T-cell (primary cell): ENCODE results near the gene GNB5. TPM values are rescaled to one million over a fixed set of nuclear protein-coding genes. Genes with fewer than 3 reads are reported as not detected.

Source experiments
- ATAC-seq, 4 experiments: fragments of 200-7000 bp in 3 of 4; fragments of 150-1000 bp in 1 of 4; cut with Tn5 transposase; replicated peaks in 1 of 4; 1 replicate in 3 of 4; 2 replicates in 1 of 4; pipeline ENCODE4 v1.10.0; 2021; ENCODE audit warnings: moderate library complexity in 3 of 4, mild to moderate bottlenecking in 2 of 4, moderate number of reproducible peaks in 1 of 4
- CTCF ChIA-PET, 2 donors: fragments of 300-600 bp; sonication (Branson Sonifier 250); formaldehyde crosslinking; loops; one replicate each; lab custom pipeline; 2022; ENCODE audit warnings: antibody characterized with exemption in 2 of 2; lab: Charles Lee
- POLR2A ChIA-PET, 2 donors: fragments of 300-600 bp; sonication (Branson Sonifier 250); formaldehyde crosslinking; loops; one replicate each; lab custom pipeline; 2022; ENCODE audit warnings: antibody characterized with exemption in 2 of 2; lab: Charles Lee
- DNase-seq, 35 experiments: peaks; one replicate each; pipeline versions ENCODE4 v3.0.0 to v3.0.0-alpha.2; 2013 to 2023
- H3K27ac ChIP-seq: one replicate; pipeline ENCODE4 v1.5.1; 2013; ENCODE audit warnings: low read length
- H3K27me3 ChIP-seq, 2 experiments: replicated peaks in 1 of 2; 1 replicate in 1 of 2; 2 replicates in 1 of 2; pipeline versions ENCODE4 v1.6.1 to v1.7.0; 2013; ENCODE audit warnings: low read length in 1 of 2, mixed read lengths in 1 of 2; ENCODE audit not compliant: control insufficient read depth in 2 of 2, insufficient read depth in 2 of 2; ENCODE audit errors: extremely low read depth in 1 of 2
- H3K36me3 ChIP-seq, 2 donors: 1 replicate in 1 of 2; 2 replicates in 1 of 2; pipeline versions ENCODE4 v1.6.1 to v1.7.0; 2013; ENCODE audit warnings: low read length in 1 of 2; ENCODE audit not compliant: control insufficient read depth in 2 of 2, insufficient read depth in 1 of 2; ENCODE audit errors: extremely low read depth in 1 of 2
- H3K4me1 ChIP-seq, 2 experiments: 1 replicate in 1 of 2; 2 replicates in 1 of 2; pipeline versions ENCODE4 v1.6.1 to v1.7.0; 2013; ENCODE audit warnings: low read length in 2 of 2, mixed read lengths in 1 of 2; ENCODE audit not compliant: insufficient read depth in 2 of 2, control insufficient read depth in 1 of 2; ENCODE audit errors: extremely low read depth in 1 of 2
- H3K4me3 ChIP-seq, 2 donors: 1 replicate in 1 of 2; 2 replicates in 1 of 2; pipeline versions ENCODE4 v1.5.1 to v1.7.0; 2013; ENCODE audit warnings: mild to moderate bottlenecking in 2 of 2, low read length in 1 of 2, moderate library complexity in 1 of 2; ENCODE audit not compliant: control insufficient read depth in 1 of 2; ENCODE audit errors: extremely low read depth in 1 of 2
- H3K9me3 ChIP-seq: 2 replicates; pipeline ENCODE4 v1.7.0; 2013
- H3K27ac Mint-ChIP-seq, 2 donors: one replicate each; pipeline ENCODE4 v1.8.0; 2020 to 2021; ENCODE audit warnings: mild to moderate bottlenecking in 2 of 2, mixed read lengths in 2 of 2
- H3K27me3 Mint-ChIP-seq, 2 donors: one replicate each; pipeline ENCODE4 v1.8.0; 2021 to 2022; ENCODE audit warnings: mixed read lengths in 2 of 2
- H3K36me3 Mint-ChIP-seq: one replicate; pipeline ENCODE4 v1.8.0; 2021; ENCODE audit warnings: mixed read lengths
- H3K4me1 Mint-ChIP-seq, 3 donors: one replicate each; pipeline ENCODE4 v1.8.0; 2020 to 2022; ENCODE audit warnings: mixed read lengths in 3 of 3, mild to moderate bottlenecking in 1 of 3
- H3K4me3 Mint-ChIP-seq, 3 donors: one replicate each; pipeline ENCODE4 v1.8.0; 2020 to 2022; ENCODE audit warnings: mild to moderate bottlenecking in 3 of 3, mixed read lengths in 3 of 3, moderate library complexity in 3 of 3
- H3K9me3 Mint-ChIP-seq, 3 donors: one replicate each; pipeline ENCODE4 v1.8.0; 2020 to 2022; ENCODE audit warnings: mixed read lengths in 3 of 3
- WGBS: methylation state at CpG from one replicate; pipeline ENCODE4 v1.1.5; 2013; ENCODE audit warnings: missing lambda C conversion rate; ENCODE audit not compliant: insufficient coverage; 5-methylcytosine and 5-hydroxymethylcytosine counted together
- total RNA-seq, 35 experiments: library from RNA in 6 of 35; stranded (reverse) in 6 of 35; fragments of 120-200 nt in 1 of 35; gene quantifications; one replicate each; pipeline versions ENCODE4 v1.2.1 to v1.2.4 and lab custom pipeline; 2013 to 2026

The GNB5 gene
- total RNA-seq, 5 donors from 2014 or later (not counting 1 experiment from before 2014, with no cell fraction given) = 39.7 to 74.4 (median 54.7) TPM

- ChIA-PET POLR2A (interaction anchor here in 1 of 2 donors (0.5 to 1.6 kb wide), 2 partner anchors 21 to 30 kb away, joined by 4 to 9 read pairs; no protein-coding TSS in a partner anchor), CTCF (interaction anchor here (0.5 to 1.3 kb wide), 4 partner anchors 22 to 70 kb away, joined by 3 to 5 read pairs (median 4); no protein-coding TSS in a partner anchor)
- no peak for DNase-seq
- Mint-ChIP-seq H3K4me3 (no peak overlapping the region), H3K4me1 (peaks cover 4 to 20% (median 4%) of the 10 kb centered on the region in 3 donors), H3K27me3 (no peaks in the 10 kb centered on the region), H3K27ac (no peak overlapping the region), H3K9me3 (no peaks in the 10 kb centered on the region), H3K36me3 (peaks cover 44% of the 10 kb centered on the region)
- WGBS = 97% methylated on average over 5 of the region's 10 CpGs
- ATAC-seq = no peak
- peaks cover 19 to 42% of the 10 kb centered on the region in 2 donors for H3K36me3 ChIP-seq
- H3K4me1 ChIP-seq = no peaks in the 10 kb centered on the region
- H3K27ac ChIP-seq = no peak overlapping the region
- H3K9me3 ChIP-seq = no peaks in the 10 kb centered on the region
- no peaks in the 10 kb centered on the region for H3K27me3 ChIP-seq
- H3K4me3 ChIP-seq = no peak overlapping the region
Observed at GRCh38 chr15:52158084-52158765, 33.0 kb downstream of the GNB5 start.

GRCh38 chr15:52155878-52156277 lies 35.3 kb downstream of the GNB5 start:
- H3K27ac Mint-ChIP-seq = no peak overlapping the region
- H3K36me3 Mint-ChIP-seq = peaks cover 44% of the 10 kb centered on the region
- H3K27ac ChIP-seq = no peak overlapping the region
- H3K4me1 Mint-ChIP-seq = peaks cover 4 to 20% (median 4%) of the 10 kb centered on the region in 3 donors
- H3K9me3 Mint-ChIP-seq = no peaks in the 10 kb centered on the region
- H3K9me3 ChIP-seq = no peaks in the 10 kb centered on the region
- peaks cover 8 to 40% of the 10 kb centered on the region in 2 donors for H3K36me3 ChIP-seq
- ChIA-PET POLR2A (interaction anchor here in 1 of 2 donors (1.9 kb wide), 1 partner anchor 24 kb away, joined by 6 read pairs; no protein-coding TSS in a partner anchor), CTCF (interaction anchor here in 1 of 2 donors (0.6 kb wide), 1 partner anchor 1810 kb away, joined by 5 read pairs; no protein-coding TSS in a partner anchor)
- no peaks in the 10 kb centered on the region for H3K27me3 Mint-ChIP-seq
- no peak overlapping the region for H3K4me3 ChIP-seq
- WGBS = no CpG with 5 or more reads among the region's 2 CpGs
- no peaks in the 10 kb centered on the region for H3K4me1 ChIP-seq
- no peaks in the 10 kb centered on the region for H3K27me3 ChIP-seq
- DNase-seq = no peak
- ATAC-seq = no peak
- H3K4me3 Mint-ChIP-seq = no peak overlapping the region

GRCh38 chr15:52154896-52155865 lies 36.0 kb downstream of the GNB5 start:
- POLR2A ChIA-PET = interaction anchor here (0.6 to 1.9 kb wide), 2 partner anchors 15 to 25 kb away, joined by 6 to 9 read pairs; no protein-coding TSS in a partner anchor
- Mint-ChIP-seq H3K4me3 (no peak overlapping the region), H3K36me3 (peaks cover 47% of the 10 kb centered on the region), H3K9me3 (no peaks in the 10 kb centered on the region), H3K27me3 (no peaks in the 10 kb centered on the region), H3K27ac (no peak overlapping the region), H3K4me1 (peaks cover 4 to 20% (median 4%) of the 10 kb centered on the region in 3 donors)
- CTCF ChIA-PET = interaction anchor here (0.5 to 1.4 kb wide), 4 partner anchors 17 to 569 kb away, joined by 3 to 4 read pairs (median 4); no protein-coding TSS in a partner anchor
- WGBS = 60% methylated on average over 3 of the region's 8 CpGs
- DNase-seq = no peak
- H3K9me3 ChIP-seq = no peaks in the 10 kb centered on the region
- no peak overlapping the region for H3K4me3 ChIP-seq
- peaks cover 8 to 40% of the 10 kb centered on the region in 2 donors for H3K36me3 ChIP-seq
- H3K27ac ChIP-seq = no peak overlapping the region
- ATAC-seq = no peak
- H3K27me3 ChIP-seq = no peaks in the 10 kb centered on the region
- no peaks in the 10 kb centered on the region for H3K4me1 ChIP-seq

- H3K4me1 Mint-ChIP-seq = peaks cover 4 to 20% (median 4%) of the 10 kb centered on the region in 3 donors
- ChIA-PET CTCF (interaction anchor here (0.5 to 1.4 kb wide), 7 partner anchors 11 to 568 kb away, joined by 3 to 5 read pairs (median 4); no protein-coding TSS in a partner anchor), POLR2A (interaction anchor here (0.6 to 1.9 kb wide), 3 partner anchors 26 to 82 kb away, joined by 3 to 6 read pairs (median 3); no protein-coding TSS in a partner anchor)
- Histone ChIP-seq H3K27me3 (no peaks in the 10 kb centered on the region), H3K4me3 (no peak overlapping the region), H3K27ac (no peak overlapping the region), H3K9me3 (no peaks in the 10 kb centered on the region), H3K4me1 (no peaks in the 10 kb centered on the region), H3K36me3 (peaks cover 6 to 43% of the 10 kb centered on the region in 2 donors)
- H3K36me3 Mint-ChIP-seq = peaks cover 49% of the 10 kb centered on the region
- WGBS = over 99% methylated on average over 9 of the region's 12 CpGs
- no peak overlapping the region for H3K4me3 Mint-ChIP-seq
- ATAC-seq = no peak
- no peak for DNase-seq
- no peaks in the 10 kb centered on the region for H3K9me3 Mint-ChIP-seq
- no peak overlapping the region for H3K27ac Mint-ChIP-seq
- no peaks in the 10 kb centered on the region for H3K27me3 Mint-ChIP-seq
Observed at GRCh38 chr15:52153900-52154895, 37.0 kb downstream of the GNB5 start.

- H3K9me3 ChIP-seq = no peaks in the 10 kb centered on the region
- ChIA-PET POLR2A (interaction anchor here (0.5 to 1.7 kb wide), 2 partner anchors 28 to 66 kb away, joined by 3 to 6 read pairs; no protein-coding TSS in a partner anchor), CTCF (no interaction called here)
- no peak overlapping the region for H3K4me3 ChIP-seq
- Mint-ChIP-seq H3K4me1 (peaks cover 4 to 12% (median 4%) of the 10 kb centered on the region in 3 donors), H3K27me3 (no peaks in the 10 kb centered on the region), H3K4me3 (no peak overlapping the region), H3K36me3 (peaks cover 68% of the 10 kb centered on the region), H3K9me3 (no peaks in the 10 kb centered on the region), H3K27ac (no peak overlapping the region)
- DNase-seq (no peak), ATAC-seq (no peak)
- WGBS = 100% methylated on average over 3 of the region's 4 CpGs
- no peaks in the 10 kb centered on the region for H3K4me1 ChIP-seq
- H3K27ac ChIP-seq = no peak overlapping the region
- H3K36me3 ChIP-seq = peaks cover 3 to 62% of the 10 kb centered on the region in 2 donors
- H3K27me3 ChIP-seq = no peaks in the 10 kb centered on the region
Observed at GRCh38 chr15:52151353-52151752, 39.8 kb downstream of the GNB5 start.
